ENCODE data around the gene CSNK2A1. TPM values are rescaled to one million over a fixed set of nuclear protein-coding genes. Genes with fewer than 3 reads are reported as not detected.

The CSNK2A1 gene
- 10 to 100 TPM; 73.7 to 84.4 (median 77.4) TPM for total RNA-seq
- 96.9 TPM for total RNA-seq (2013)
- total RNA-seq: 64.9 to 265 (median 123) reads per million in 29 experiments

DNA sequence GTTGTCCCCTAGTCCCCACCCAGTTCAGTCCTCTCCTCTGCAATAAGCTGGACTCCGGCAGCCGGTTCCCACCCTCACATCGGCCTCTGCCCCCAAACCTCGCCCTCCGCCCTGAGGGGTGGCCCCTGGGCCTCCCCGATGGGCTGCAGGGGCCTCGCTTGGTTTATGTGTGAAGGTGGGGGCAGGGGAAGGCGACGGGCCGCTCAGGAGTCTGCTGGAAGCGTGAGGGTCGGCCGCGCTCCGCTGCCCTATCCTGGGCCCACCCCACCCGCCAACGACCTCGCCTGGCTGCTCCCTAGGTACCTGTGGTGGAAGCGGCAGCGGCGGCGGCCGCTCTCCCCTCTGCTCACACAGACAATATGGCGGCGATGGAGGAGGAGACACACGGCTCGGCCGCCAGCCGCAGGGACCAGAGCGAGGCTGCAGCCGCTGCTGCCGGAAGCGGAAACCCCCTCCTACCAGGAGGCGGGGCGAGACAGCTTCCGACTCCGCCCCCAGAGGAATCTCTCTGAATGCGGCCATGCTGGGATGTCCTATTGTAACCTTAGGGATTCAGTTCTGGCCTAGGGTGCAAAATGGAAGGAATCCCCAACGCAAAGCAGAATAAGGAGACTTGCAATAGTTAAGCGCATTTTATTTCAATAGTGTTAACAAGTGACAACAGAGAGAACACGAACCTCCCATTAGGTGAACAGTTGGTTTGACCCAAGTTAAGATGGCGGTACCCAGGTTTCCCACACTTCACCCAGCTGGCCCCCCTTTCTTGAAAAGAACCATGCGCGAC lies at the start of gene CSNK2A1:
CSNK2A1 (minus strand) TSS at position 422 of the 784 bp plus-strand sequence. CDS start 35,239 bp downstream, outside the sequence.
- ChIA-PET POLR2A (interaction anchor here (0.5 to 0.6 kb wide), 2 partner anchors 256 to 275 kb away, joined by 5 read pairs; no protein-coding TSS in a partner anchor), CTCF (interaction anchor here in 1 of 2 donors (0.8 to 2.1 kb wide), 5 partner anchors 102 to 289 kb away, joined by 3 to 9 read pairs (median 6); partner anchors contain the start of genes FAM110A and RBCK1)
- H3K27ac Mint-ChIP-seq: peak within 1 kb of the TSS; percentile 99 to 100
- peak; percentile 93 to 95 (median 94) for ATAC-seq (replicated peaks in 1 of 4)
- no peaks in the 10 kb centered on the region for H3K27me3 ChIP-seq (replicated peaks in 1 of 2; ENCODE audit: control insufficient read depth in 2 of 2, extremely low read depth in 1 of 2, insufficient read depth in 2 of 2, low read length in 1 of 2)
- peaks cover 55 to 63% (median 56%) of the 10 kb centered on the region in 3 donors for H3K4me1 Mint-ChIP-seq
- H3K4me3 Mint-ChIP-seq: peak within 1 kb of the TSS; percentile 91 to 96 (median 92)
- WGBS (ENCODE audit: insufficient coverage): 0% methylated on average over 19 of the region's 44 CpGs
- peaks cover 4% of the 10 kb centered on the region in 2 donors for H3K27me3 Mint-ChIP-seq
- DNase-seq: peak; percentile 88 to 99 (median 95)
- H3K9me3 ChIP-seq: no peaks in the 10 kb centered on the region
- H3K9me3 Mint-ChIP-seq: peaks cover 0 to 7% (median 4%) of the 10 kb centered on the region in 3 donors
- peak within 1 kb of the TSS; percentile 91 to 97 for H3K4me3 ChIP-seq (ENCODE audit: control insufficient read depth in 1 of 2, extremely low read depth in 1 of 2, low read length in 1 of 2)
- H3K36me3 Mint-ChIP-seq: peaks cover 16% of the 10 kb centered on the region
- peak within 1 kb of the TSS; percentile 95 for H3K27ac ChIP-seq (ENCODE audit: low read length)
- H3K4me1 ChIP-seq (ENCODE audit: control insufficient read depth in 1 of 2, extremely low read depth in 1 of 2, insufficient read depth in 2 of 2, low read length in 2 of 2): peaks cover 10 to 26% of the 10 kb centered on the region in 2 experiments
- no peaks in the 10 kb centered on the region for H3K36me3 ChIP-seq (ENCODE audit: control insufficient read depth in 2 of 2, extremely low read depth in 1 of 2, insufficient read depth in 1 of 2, low read length in 1 of 2)

GRCh38 chr20:592506-592905 lies 48.9 kb upstream of the CSNK2A1 start:
- WGBS (ENCODE audit: insufficient coverage): 100% methylated on average over 2 of the region's 7 CpGs

GRCh38 chr20:591941-592340 lies 48.4 kb upstream of the CSNK2A1 start:
- Mint-ChIP-seq H3K4me3 (no peak overlapping the region), H3K36me3 (no peaks in the 10 kb centered on the region), H3K9me3 (no peaks in the 10 kb centered on the region), H3K27me3 (peaks cover 14 to 22% of the 10 kb centered on the region in 2 donors), H3K27ac (no peak overlapping the region), H3K4me1 (no peaks in the 10 kb centered on the region)
- DNase-seq (no peak), ATAC-seq (replicated peaks in 1 of 4) (no peak)
- ChIA-PET POLR2A (no interaction called here), CTCF (no interaction called here)
- Histone ChIP-seq H3K9me3 (no peaks in the 10 kb centered on the region), H3K27me3 (replicated peaks in 1 of 2; ENCODE audit: control insufficient read depth in 2 of 2, extremely low read depth in 1 of 2, insufficient read depth in 2 of 2, low read length in 1 of 2) (peaks cover 0 to 45% of the 10 kb centered on the region in 2 experiments), H3K27ac (ENCODE audit: low read length) (no peak overlapping the region), H3K4me1 (ENCODE audit: control insufficient read depth in 1 of 2, extremely low read depth in 1 of 2, insufficient read depth in 2 of 2, low read length in 2 of 2) (no peaks in the 10 kb centered on the region), H3K36me3 (ENCODE audit: control insufficient read depth in 2 of 2, extremely low read depth in 1 of 2, insufficient read depth in 1 of 2, low read length in 1 of 2) (no peaks in the 10 kb centered on the region), H3K4me3 (ENCODE audit: control insufficient read depth in 1 of 2, extremely low read depth in 1 of 2, low read length in 1 of 2) (no peak overlapping the region)
- WGBS (ENCODE audit: insufficient coverage): 62% methylated on average over 4 of the region's 5 CpGs

More at GRCh38 chr20:592506-592905, 48.9 kb upstream of the CSNK2A1 start:
- H3K9me3 ChIP-seq: no peaks in the 10 kb centered on the region
- Mint-ChIP-seq H3K9me3 (no peaks in the 10 kb centered on the region), H3K36me3 (no peaks in the 10 kb centered on the region), H3K27ac (no peak overlapping the region), H3K4me3 (no peak overlapping the region), H3K27me3 (peaks cover 14 to 26% of the 10 kb centered on the region in 2 donors), H3K4me1 (no peaks in the 10 kb centered on the region)
- no peaks in the 10 kb centered on the region for H3K36me3 ChIP-seq (ENCODE audit: control insufficient read depth in 2 of 2, extremely low read depth in 1 of 2, insufficient read depth in 1 of 2, low read length in 1 of 2)
- ATAC-seq (replicated peaks in 1 of 4): no peak
- no peak overlapping the region for H3K27ac ChIP-seq (ENCODE audit: low read length)
- no peaks in the 10 kb centered on the region for H3K4me1 ChIP-seq (ENCODE audit: control insufficient read depth in 1 of 2, extremely low read depth in 1 of 2, insufficient read depth in 2 of 2, low read length in 2 of 2)
- no peak overlapping the region for H3K4me3 ChIP-seq (ENCODE audit: control insufficient read depth in 1 of 2, extremely low read depth in 1 of 2, low read length in 1 of 2)
- DNase-seq: no peak
- POLR2A ChIA-PET: no interaction called here
- CTCF ChIA-PET: no interaction called here
- H3K27me3 ChIP-seq (replicated peaks in 1 of 2; ENCODE audit: control insufficient read depth in 2 of 2, extremely low read depth in 1 of 2, insufficient read depth in 2 of 2, low read length in 1 of 2): peaks cover 0 to 45% of the 10 kb centered on the region in 2 experiments

DNA sequence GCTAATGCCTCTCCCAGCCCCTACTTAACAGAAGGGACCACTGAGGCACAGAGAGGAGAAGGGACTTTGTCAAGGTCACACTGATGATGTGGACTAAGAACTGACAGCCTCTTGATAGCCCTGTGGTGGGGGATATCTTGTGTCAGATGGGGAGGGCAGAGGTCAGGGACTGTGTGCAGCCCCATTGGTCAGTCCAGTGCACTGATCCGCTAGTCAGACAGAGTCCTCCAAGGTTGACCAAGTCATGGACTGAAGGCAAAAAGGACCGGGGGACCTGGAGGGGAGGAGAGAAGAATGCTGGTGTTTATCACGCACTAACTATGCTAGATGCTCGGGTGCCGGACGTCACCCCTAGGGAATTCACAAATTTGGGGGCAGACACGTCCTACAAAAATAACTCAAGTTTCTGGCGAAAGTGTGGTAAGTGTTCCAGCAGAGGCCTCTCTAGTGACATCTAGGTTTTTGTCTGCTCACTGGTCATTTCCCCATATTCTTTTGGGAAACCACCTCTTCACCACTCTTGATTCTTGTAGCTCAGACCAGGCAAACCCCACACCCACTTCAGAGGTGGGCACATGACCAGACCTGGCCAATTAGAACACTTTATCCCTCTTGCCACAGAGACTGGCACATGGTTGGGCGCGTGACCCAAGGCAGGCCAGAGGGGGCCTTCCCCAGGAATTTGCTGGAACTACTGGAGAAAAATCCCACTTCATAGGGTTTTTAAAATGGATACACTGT lies 45.5 kb upstream of the CSNK2A1 start:
- H3K27me3 Mint-ChIP-seq: peaks cover 18 to 21% of the 10 kb centered on the region in 2 donors
- ChIA-PET POLR2A (no interaction called here), CTCF (no interaction called here)
- WGBS (ENCODE audit: insufficient coverage): 83% methylated on average over 7 of the region's 10 CpGs
- peaks cover 0 to 38% of the 10 kb centered on the region in 2 experiments for H3K27me3 ChIP-seq (replicated peaks in 1 of 2; ENCODE audit: control insufficient read depth in 2 of 2, extremely low read depth in 1 of 2, insufficient read depth in 2 of 2, low read length in 1 of 2)
- no peak overlapping the region for H3K4me3 ChIP-seq (ENCODE audit: control insufficient read depth in 1 of 2, extremely low read depth in 1 of 2, low read length in 1 of 2)
- H3K36me3 Mint-ChIP-seq: no peaks in the 10 kb centered on the region
- H3K4me1 Mint-ChIP-seq: no peaks in the 10 kb centered on the region
- no peaks in the 10 kb centered on the region for H3K36me3 ChIP-seq (ENCODE audit: control insufficient read depth in 2 of 2, extremely low read depth in 1 of 2, insufficient read depth in 1 of 2, low read length in 1 of 2)
- H3K9me3 ChIP-seq: no peaks in the 10 kb centered on the region
- H3K9me3 Mint-ChIP-seq: no peaks in the 10 kb centered on the region
- DNase-seq (no peak), ATAC-seq (replicated peaks in 1 of 4) (no peak)
- no peaks in the 10 kb centered on the region for H3K4me1 ChIP-seq (ENCODE audit: control insufficient read depth in 1 of 2, extremely low read depth in 1 of 2, insufficient read depth in 2 of 2, low read length in 2 of 2)
- no peak overlapping the region for H3K27ac Mint-ChIP-seq
- no peak overlapping the region for H3K4me3 Mint-ChIP-seq
- no peak overlapping the region for H3K27ac ChIP-seq (ENCODE audit: low read length)

GRCh38 chr20:588476-588875 lies 44.9 kb upstream of the CSNK2A1 start:
- DNase-seq: no peak
- no peak for ATAC-seq (replicated peaks in 1 of 4)
- Mint-ChIP-seq H3K36me3 (no peaks in the 10 kb centered on the region), H3K4me3 (no peak overlapping the region), H3K27me3 (peaks cover 18 to 21% of the 10 kb centered on the region in 2 donors), H3K9me3 (no peaks in the 10 kb centered on the region), H3K4me1 (no peaks in the 10 kb centered on the region), H3K27ac (no peak overlapping the region)
- H3K27me3 ChIP-seq (replicated peaks in 1 of 2; ENCODE audit: control insufficient read depth in 2 of 2, extremely low read depth in 1 of 2, insufficient read depth in 2 of 2, low read length in 1 of 2): peaks cover 0 to 36% of the 10 kb centered on the region in 2 experiments
- H3K4me1 ChIP-seq (ENCODE audit: control insufficient read depth in 1 of 2, extremely low read depth in 1 of 2, insufficient read depth in 2 of 2, low read length in 2 of 2): no peaks in the 10 kb centered on the region
- ChIA-PET CTCF (no interaction called here), POLR2A (no interaction called here)
- no CpG with 5 or more reads among the region's 3 CpGs for WGBS (ENCODE audit: insufficient coverage)
- H3K4me3 ChIP-seq (ENCODE audit: control insufficient read depth in 1 of 2, extremely low read depth in 1 of 2, low read length in 1 of 2): no peak overlapping the region
- H3K27ac ChIP-seq (ENCODE audit: low read length): no peak overlapping the region
- H3K9me3 ChIP-seq: no peaks in the 10 kb centered on the region
- no peaks in the 10 kb centered on the region for H3K36me3 ChIP-seq (ENCODE audit: control insufficient read depth in 2 of 2, extremely low read depth in 1 of 2, insufficient read depth in 1 of 2, low read length in 1 of 2)

GRCh38 chr20:584971-585301 lies 41.3 kb upstream of the CSNK2A1 start:
- Histone ChIP-seq H3K27ac (ENCODE audit: low read length) (no peak overlapping the region), H3K4me3 (ENCODE audit: control insufficient read depth in 1 of 2, extremely low read depth in 1 of 2, low read length in 1 of 2) (no peak overlapping the region), H3K9me3 (no peaks in the 10 kb centered on the region), H3K36me3 (ENCODE audit: control insufficient read depth in 2 of 2, extremely low read depth in 1 of 2, insufficient read depth in 1 of 2, low read length in 1 of 2) (no peaks in the 10 kb centered on the region), H3K27me3 (replicated peaks in 1 of 2; ENCODE audit: control insufficient read depth in 2 of 2, extremely low read depth in 1 of 2, insufficient read depth in 2 of 2, low read length in 1 of 2) (peaks cover 0 to 32% of the 10 kb centered on the region in 2 experiments), H3K4me1 (ENCODE audit: control insufficient read depth in 1 of 2, extremely low read depth in 1 of 2, insufficient read depth in 2 of 2, low read length in 2 of 2) (no peaks in the 10 kb centered on the region)
- ChIA-PET POLR2A (no interaction called here), CTCF (no interaction called here)
- no peak overlapping the region for H3K27ac Mint-ChIP-seq
- H3K4me3 Mint-ChIP-seq: no peak overlapping the region
- H3K36me3 Mint-ChIP-seq: no peaks in the 10 kb centered on the region
- no peak for DNase-seq
- H3K27me3 Mint-ChIP-seq: peaks cover 7 to 11% of the 10 kb centered on the region in 2 donors
- no peak for ATAC-seq (replicated peaks in 1 of 4)
- H3K4me1 Mint-ChIP-seq: no peaks in the 10 kb centered on the region
- H3K9me3 Mint-ChIP-seq: no peaks in the 10 kb centered on the region
- 93% methylated on average over 2 of the region's 7 CpGs for WGBS (ENCODE audit: insufficient coverage)
